Hematopoietic multipotent progenitor cell treated with erythropoietin and hydrocortisone succinate and interleukin-3 and kit ligand, for 6 days (in vitro differentiated cells): ENCODE data around the gene ETNK2.

Experiments
- DNase-seq: peaks from one replicate; pipeline ENCODE4 v3.0.0-alpha.2; 2015

The ETNK2 gene

DNA sequence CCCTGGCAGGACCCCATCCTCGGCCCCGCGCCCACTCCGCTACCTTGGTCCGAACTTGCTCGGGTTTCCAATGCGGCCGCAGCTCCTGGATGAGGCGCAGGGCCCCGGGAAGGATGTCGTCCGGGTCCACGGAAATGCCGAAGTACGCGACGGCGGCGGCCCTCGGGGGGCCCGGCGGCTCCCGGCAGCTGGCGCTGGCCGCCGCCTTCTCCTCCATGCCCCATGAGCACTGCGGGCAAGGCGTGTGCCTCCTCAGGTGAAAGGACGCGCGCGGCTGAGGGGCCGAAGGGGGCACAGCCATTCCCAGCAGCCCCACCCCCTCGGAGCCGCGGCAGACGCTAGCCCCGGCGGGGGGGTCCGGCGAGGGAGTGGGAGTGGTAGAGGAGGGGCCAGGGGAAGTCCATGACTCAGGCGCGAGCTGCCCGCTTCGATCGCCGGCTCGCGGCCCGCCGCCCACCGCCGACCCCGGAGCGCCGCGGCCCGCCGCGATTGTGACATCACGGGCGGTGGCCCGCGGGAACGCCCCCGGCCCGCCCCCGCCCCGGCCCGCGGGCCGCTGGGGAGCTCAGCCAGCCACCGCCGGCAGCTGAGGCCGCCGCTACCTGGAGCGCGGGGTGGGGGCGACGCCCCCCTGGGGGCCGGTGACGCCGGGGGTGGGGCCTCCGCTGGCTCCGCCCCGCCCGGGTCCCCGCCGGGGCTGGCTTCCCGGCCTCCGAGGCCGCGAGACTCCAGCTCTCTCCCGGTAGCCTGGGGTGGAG is at the start of gene ETNK2:
ETNK2 (minus strand) TSS at position 493 of the 758 bp plus-strand sequence; CDS start at position 301, 192 bp downstream.
- DNase-seq, result no peak

DNA sequence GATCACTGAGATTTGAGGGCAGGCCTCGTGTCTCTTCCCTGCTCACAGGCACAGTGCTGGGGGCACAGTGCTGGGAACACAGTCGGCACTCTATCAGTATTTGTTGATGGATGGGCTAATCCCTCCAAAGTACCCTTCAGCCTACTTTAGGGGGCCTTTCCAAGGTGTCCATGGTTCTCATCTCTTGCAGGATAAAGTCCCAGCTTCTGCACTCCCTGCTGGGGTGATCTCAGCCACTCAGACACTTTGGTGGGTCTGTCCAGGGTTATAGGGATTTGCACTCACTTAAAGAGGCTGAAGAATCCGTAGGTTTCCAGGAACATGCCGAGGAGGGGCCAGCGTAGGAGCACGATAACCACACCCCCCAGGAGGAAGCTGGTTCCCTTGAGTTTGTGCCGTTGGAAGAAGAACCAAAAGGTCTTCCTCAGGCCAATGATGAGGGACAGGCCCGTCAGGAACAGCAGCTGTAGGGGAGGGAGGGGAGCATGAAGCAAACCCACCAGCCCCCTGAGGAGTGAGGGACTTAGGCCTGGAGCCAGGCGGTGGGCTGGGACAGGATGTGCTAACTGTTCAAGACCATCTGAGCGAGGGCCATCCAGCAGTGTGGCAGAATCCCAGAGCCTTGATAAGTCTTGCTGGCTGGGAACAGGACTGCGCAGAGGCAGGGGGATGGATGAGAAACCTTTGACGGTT is 49.6 kb upstream of the ETNK2 start:
- no peak for DNase-seq

- no peak for DNase-seq
Measured at GRCh38 chr1:204199579-204199978, 47.7 kb upstream of the ETNK2 start.

GRCh38 chr1:204198348-204199340 is 46.8 kb upstream of the ETNK2 start:
- DNase-seq, result no peak

- no peak for DNase-seq
Measured at GRCh38 chr1:204197068-204197467, 45.2 kb upstream of the ETNK2 start.

- DNase-seq, result no peak
Measured at GRCh38 chr1:204196068-204196795, 44.4 kb upstream of the ETNK2 start, which contains the start of gene KISS1. Gene KISS1 (minus strand): TSS chr1:204196491. CDS start chr1:204192876, 3,615 bp downstream.

GRCh38 chr1:204194771-204195170 is 42.9 kb upstream of the ETNK2 start:
- no peak for DNase-seq

DNA sequence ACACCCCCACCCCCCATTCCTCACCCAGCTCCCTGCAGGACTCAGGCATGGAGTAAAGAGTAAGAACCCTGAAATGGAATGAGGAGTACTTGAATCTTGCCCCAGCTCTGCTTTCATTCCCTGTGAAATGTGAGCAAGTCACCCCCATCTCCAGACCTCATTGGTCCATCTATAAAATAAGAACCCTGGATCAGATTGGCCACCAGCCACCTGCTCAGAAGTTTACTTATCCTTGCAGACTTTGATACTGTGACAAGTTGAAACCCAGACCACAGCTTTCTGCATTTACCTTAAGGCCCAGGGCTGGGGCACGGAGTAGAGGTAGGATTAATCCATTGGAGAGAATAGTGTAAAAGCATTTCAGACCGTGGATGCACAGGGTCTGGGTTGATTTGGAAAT is 42.2 kb upstream of the ETNK2 start:
- no peak for DNase-seq

- no peak for DNase-seq
Measured at GRCh38 chr1:204192589-204193352, 40.9 kb upstream of the ETNK2 start.

DNA sequence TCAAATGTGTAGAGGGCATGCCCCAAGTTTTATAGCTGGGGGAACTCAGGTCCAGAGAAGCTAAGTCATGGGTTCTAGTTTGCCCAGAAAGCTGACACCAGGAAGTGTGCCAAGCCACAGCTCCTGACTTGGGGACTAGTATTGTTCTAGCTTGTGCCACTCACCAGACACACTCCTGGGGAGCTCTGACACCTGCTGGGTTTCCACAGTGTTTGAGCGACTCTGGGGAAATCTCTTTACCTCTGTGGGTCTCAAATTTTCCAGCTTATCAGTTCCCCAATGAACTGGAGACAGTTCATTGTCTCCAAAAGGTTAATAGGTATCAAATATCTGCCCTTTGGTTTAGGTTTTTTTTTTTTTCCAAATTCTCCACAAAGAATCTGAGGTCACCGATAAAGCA is 40.2 kb upstream of the ETNK2 start:
- no peak for DNase-seq

- DNase-seq, result no peak
Measured at GRCh38 chr1:204191456-204191855, 39.6 kb upstream of the ETNK2 start.

GRCh38 chr1:204190212-204191211 is 38.7 kb upstream of the ETNK2 start:
- DNase-seq, result peak; percentile 75

GRCh38 chr1:204188959-204189639 is 37.3 kb upstream of the ETNK2 start:
- no peak for DNase-seq

- DNase-seq, result no peak
Measured at GRCh38 chr1:204186597-204186996, 34.8 kb upstream of the ETNK2 start.

GRCh38 chr1:204181116-204181515 is 29.3 kb upstream of the ETNK2 start:
- DNase-seq, result no peak

DNA sequence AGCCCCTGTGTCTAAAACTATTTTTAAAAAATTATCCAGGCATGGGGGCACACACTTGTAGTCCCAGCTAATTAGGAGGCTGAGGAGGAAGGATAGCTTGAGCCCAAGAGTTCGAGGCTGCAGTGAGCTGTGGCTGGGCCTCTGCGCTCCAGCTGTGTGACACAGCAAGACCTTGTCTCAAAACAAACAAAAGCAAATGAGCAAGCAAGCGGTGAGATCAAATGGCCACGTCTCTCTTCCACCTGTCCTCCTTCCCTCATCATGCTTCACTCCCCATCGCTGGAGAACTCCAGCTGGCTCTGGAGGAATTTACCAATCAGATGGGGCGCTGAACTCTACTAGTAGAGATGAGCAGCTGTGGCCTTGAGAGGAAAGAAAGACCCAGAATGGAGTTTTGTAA is 28.3 kb upstream of the ETNK2 start:
- DNase-seq, result no peak

DNA sequence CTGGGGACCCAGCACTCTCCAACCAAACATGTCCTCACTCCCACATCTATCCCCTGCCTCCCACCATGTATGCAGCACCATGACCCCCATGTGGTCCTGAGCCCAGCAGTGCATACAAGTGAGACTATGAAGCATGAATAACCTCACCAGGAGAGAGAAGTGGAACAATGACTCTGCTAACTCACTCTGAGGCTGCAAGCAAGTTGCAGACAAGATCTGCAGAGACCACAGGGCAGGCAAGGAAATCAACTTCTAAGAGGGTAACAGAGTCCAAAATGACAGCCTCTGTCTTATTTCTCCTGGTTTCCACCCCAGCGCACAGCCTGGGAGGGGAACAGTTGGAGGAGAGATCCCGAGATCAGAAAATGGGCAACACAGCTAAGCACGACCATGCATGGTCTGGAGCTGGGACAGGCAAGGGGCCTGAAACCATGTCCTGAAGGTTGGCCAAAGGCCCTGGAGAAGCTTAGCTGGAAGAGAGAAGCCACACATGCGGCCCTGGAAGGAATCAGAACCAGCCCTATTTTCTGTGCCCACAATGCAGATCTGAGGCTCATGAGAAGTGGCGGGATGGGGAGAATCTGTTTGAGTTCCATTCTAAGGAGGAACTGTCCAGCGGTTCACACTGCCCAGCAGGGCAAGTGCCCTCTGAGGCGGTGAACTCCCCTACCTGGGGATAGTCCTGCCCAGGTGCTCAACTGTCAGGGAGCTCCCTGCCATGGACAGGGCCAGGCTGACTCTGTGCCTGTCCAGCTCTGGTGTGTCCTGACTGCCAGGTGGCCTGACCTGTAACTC is 26.8 kb upstream of the ETNK2 start:
- peak; percentile 51 for DNase-seq

DNA sequence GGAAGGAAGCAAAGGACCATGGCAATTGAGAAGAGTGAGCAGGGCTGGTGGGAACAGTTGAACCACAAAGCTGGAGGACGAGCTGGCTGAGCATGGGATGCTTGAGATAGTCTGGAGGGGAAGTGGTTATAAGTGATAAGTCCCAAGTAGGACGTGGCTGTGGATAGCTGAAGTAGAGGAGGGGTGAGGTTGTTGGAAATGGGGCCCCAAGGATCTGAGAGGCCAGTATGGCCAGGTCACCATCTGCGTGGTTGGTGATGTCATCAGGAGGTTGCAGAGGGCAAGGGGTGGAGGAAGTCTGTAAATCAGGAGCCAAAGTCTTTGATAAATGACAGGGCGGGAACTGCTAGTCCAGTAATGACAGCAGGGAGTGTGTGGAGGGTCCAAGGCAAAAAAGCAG is 25.3 kb upstream of the ETNK2 start:
- peak; percentile 86 for DNase-seq

- no peak for DNase-seq
Measured at GRCh38 chr1:204176049-204176448, 24.2 kb upstream of the ETNK2 start.
